GM19397 (cell line): ENCODE data around the gene IPP.
"Not testable (repeated sequence)": the region's sequence is repeated elsewhere in the genome, so short reads cannot be mapped to it uniquely, and the experiment has no call there.

ENCODE experiments used
- ATAC-seq: cut with Tn5 transposase; IDR thresholded peaks from one replicate; pipeline ENCODE4 v1.9.1; 2021; ENCODE audit warnings: mild to moderate bottlenecking, moderate library complexity; ENCODE audit not compliant: unreplicated experiment

IPP gene

GRCh38 chr1:45750298-45751038, at the start of gene IPP:
Gene IPP, minus strand, starts transcription at chr1:45750653. Its CDS starts 4,242 bp downstream, at chr1:45746411.
- ATAC-seq, result peak; percentile 92

GRCh38 chr1:45796946-45797345, 46.5 kb upstream of the IPP start:
- ATAC-seq, result no peak

DNA sequence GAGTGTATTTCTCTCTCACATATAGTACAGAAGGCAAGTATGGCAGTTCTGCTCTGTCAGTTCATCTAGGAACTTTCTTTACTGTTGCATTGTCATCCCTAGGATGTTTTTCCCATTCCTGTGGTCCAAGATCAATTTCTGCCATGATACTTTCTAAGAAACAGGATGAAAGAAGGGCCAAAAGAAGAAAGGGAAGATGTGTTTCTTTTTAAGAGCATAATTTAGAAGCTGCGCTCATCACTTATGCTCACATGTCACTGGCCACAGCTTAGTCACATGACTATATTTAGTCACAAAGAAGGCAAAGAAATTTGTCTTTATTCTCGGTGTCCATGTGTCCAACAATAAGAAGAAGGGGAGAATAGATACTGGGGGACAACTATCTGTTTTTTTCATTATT, 45.9 kb upstream of the IPP start:
- ATAC-seq, result no peak

GRCh38 chr1:45793942-45794604, 43.6 kb upstream of the IPP start:
- ATAC-seq, result no peak

DNA sequence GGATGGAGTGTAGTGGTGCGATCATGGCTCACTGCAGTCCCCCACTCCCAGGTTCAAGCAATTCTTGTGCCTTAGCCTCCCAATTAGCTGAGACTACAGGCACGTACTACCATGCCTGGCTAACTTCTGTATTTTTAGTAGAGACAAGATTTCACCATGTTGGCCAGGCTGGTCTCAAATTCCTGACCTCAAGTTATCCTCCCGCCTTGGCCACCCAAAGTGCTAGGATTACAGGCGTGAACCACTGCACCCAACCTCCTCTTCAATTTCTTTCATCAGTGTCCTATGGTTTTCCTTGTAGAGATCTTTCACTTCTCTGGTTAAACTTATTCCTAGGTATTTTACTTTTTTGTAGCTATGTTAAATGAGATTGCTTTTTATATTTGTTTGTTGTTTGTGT, 42.3 kb upstream of the IPP start:
- no peak for ATAC-seq

DNA sequence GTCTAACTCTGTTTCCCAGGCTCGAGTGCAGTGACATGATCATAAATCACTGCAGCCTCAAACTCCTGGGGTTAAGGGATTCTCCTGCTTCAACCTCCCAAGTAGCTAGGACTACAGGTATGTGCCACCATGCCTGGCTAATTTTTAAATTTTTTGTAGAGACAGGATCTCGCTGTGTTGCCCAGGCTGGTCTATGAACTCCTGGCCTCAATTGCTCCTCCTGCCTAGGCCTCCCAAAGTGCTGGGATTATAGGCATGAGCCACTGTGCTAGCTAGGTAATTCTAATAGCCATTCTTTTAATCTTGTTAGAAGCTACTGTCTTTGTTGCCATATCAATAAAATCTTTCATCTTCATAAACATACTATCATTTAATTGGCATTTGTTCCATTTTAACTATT, 39.1 kb upstream of the IPP start:
- no peak for ATAC-seq

DNA sequence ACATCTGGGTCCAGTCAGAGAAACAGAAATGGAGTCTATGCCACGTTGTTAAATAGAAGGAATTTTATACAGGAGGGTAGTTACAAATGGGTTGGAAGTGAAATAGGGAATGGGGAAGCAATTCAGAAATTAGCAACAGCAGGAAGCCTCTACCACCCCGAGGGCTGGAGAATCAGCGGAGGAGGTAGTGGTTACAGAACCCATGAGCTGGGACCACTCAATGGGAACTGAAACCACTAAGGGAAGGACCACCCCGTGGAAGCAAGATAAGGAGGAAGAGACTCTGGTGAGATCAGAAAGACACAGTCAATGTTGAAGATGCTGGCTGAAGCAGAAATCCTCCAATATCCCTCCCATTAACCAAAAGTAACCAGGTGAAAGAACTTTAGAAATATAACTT, 37.5 kb upstream of the IPP start:
- no peak for ATAC-seq

GRCh38 chr1:45785583-45785982, 35.1 kb upstream of the IPP start:
- no peak for ATAC-seq

DNA sequence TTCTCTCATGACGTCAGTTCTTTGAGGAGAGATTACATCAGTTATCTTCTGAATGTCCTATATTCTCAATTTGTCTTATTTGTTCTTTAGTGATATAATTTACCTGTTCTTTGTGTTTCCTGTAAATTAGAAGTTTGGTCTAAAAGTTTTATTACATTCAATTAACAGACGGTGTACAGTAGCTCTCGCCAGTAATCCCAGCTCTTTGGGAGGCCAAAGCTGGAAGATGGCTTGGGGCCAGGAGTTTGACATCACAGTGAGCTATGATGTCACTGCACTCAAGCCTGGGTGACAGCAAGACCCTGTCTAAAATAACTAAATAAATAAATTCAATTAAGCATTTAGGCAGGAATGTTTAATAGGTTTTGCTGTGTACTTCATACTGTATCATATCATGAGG, 25.3 kb upstream of the IPP start:
- no peak for ATAC-seq

DNA sequence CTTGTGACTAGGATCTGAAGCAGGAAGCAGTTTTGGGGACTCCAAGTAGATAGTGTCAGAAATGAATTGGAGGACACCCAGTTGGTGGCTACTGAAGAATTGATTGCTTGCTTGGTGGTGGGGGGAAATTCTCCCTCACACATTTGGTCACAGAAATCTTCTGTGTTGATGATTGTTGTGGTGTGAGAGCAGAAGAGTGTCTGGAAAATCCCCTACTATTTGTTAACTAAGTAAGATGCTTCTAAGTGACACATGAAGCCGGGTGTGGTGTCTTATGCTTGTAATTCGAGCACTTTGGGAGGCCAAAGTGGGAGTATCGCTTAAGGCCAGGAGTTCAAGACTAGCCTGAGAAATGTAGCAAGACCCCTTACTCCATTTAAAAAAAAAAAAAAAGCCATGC, 22.5 kb upstream of the IPP start:
- ATAC-seq, result no peak

DNA sequence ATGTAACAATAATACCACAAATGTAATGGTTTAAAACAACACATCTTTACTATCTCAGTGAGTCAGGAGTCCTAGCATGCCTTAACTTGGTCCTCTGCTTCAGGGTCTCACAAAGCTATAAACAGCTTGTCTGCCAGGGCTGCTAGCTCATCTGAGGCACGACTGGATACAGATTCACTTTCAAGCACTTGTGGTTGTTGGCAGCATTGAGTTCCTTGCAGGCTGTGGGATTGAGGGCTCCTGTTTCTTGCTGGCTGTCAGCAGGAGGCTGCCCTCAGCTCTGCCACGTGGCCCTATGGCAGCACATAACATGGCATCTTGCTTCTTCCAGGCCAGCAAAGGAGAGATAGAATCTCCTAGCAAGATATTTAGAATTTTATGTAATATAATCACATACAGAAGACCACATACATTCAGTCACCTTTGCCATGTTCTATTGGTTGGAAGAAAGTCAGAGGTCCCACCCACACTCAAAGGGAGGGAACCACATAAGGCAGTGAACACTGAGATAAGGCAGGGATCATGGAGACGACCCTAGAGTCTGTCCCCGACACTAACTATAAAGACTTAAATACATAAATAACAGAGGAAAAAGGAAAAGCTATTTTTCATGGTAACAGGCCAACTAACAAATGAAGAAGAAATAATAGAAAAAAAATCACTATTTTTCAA, 18.9 kb upstream of the IPP start:
- ATAC-seq, result no peak

- ATAC-seq, result no peak
These were observed 16.6 kb upstream of the IPP start for GRCh38 chr1:45767035-45767434.

GRCh38 chr1:45765999-45766792, 15.7 kb upstream of the IPP start:
- ATAC-seq, result no peak

GRCh38 chr1:45762291-45762690, 11.8 kb upstream of the IPP start:
- no peak for ATAC-seq

DNA sequence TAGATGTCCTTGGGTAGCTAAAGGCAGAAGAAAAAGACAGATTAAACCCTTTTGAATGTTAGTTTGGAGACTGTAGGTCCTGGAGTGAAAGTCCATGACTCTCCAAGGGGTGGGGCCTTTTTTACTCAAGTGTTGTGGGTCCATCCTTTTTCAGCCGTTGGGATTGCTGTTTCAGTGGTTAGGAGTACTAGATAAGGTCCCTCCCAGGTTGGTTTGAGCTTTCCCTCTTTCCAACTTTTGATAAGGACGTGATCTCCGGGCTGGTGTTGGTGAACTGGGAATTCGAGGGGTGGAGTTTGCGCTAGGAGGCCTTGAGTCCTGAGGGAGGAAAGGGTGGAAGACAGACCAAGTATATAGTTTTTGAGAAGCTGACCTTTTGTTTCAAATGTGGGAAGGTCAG, 5.2 kb upstream of the IPP start:
- no peak for ATAC-seq

DNA sequence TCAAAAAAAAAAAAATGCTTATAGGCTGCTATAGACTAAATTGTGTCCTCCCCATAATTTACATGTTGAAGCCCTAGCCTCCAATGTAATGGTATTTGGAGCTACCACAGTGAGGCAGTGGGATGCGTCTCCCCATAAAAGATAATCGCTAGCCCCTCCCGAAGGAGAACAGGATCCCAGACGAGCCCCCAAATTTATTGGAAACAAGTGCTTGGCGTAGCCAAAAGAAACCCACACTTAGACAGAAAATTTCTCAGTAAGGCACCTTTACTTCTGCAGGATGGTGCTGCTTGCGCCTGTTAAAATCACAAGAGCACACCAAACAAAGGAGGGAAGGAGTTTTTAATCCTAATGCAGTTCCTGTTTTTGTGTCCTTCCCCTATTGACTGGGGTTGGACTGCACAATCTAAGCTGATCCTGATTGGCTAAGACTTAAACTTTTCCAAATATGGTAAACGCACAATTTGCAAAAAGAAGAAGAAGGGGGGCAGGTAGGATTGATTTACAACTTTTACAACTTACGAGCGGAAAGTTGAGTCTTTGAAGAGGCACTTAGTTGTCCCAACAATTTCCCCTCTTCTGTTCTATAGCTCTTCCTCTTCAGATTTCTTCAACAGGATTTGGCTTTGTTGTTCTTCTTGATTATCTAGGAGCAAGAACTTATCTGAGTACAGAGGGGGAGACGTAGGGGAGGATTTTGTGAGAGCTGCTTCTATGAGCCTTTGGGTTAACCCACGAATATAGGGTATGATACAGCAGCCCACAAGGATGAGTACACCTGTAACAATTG, 3.0 kb upstream of the IPP start:
- ATAC-seq, result no peak

DNA sequence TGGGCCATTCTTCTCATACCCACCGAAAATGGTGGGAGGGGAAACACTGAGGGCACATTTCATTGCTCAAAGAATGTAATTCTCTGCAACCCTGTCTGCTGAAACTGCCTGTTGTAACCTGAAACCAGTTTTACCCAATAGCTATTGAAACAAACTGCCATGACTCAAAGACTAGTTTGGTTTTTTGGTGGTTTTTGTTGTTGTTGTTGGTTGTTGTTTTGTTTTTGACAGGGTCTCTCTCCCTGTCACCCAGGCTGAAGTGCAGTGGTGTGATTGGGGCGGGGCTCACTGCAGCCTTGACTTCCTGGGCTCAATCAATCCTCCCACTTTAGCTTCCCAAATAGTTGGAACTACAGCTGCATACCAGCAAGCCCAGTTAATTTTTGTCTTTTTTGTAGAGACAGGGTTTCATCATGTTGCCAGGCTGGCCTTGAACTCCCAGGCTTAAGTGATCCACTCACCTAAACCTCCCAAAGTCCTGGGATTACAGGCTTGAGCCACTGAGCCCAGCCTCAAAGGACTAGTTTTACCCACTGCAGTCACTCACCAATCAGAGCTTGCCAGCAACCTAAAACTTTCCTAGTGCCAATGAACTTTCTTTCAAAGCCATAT, 2.1 kb upstream of the IPP start:
- ATAC-seq, result no peak

DNA sequence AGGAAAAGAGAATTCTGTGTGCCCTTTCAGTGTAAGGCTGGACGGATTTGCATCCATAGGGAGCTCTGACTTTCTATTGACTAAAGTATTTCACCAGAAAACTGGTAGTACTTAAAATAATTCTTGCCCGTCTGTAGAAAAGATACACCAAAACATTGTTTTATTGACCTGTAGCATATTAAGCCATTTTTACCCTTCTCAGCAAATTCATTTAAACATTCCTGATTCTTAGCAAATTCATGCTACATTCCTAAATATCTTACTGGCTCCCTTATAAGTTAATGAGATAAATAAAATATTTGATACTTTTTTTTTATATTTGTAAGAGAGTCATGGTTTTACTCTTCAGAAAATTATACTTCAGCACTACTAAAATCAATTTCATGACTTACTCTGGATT, 1.6 kb upstream of the IPP start:
- no peak for ATAC-seq

DNA sequence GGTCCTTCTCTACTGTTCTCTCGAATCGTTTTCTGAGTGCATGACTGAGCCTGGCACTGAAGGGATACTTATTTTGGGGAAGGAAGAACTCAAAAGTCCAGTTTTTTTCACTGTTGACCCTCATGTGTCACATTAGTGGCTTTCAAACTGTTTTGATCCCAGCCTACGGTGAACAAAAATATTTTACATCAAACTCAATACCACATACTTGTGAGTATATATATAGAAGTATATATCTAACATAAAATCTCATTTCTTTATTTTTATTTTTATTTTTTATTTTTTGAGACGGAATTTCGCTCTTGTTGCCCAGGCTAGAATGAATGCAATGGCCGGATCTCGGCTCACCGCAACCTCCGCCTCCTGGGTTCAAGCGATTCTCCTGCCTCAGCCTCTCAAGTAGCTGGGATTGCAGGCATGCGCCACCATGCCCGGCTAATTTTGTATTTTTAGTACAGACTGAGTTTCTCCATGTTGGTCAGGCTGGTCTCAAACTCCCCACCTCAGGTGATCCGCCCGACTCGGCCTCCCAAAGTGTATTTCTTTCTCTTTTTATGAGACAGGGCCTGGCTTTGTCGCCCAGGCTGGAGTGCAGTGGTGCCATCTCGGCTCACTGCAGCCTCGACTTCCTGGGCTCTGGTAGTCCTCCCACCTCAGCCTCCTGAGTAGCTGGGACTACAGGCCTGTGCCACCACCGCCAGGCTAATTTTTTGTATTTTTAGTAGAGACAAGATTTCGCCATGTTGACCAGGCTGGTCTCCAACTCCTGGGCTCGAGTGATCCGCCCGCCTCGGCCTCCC, 786 bp upstream of the IPP start:
- ATAC-seq, result not testable (repeated sequence)
